ENCODE data around the gene XRRA1. TPM values are rescaled to one million over a fixed set of nuclear protein-coding genes. Genes with fewer than 3 reads are reported as not detected.

Gene XRRA1
- total RNA-seq, 2 donors from 2014 or later = 7.2 to 9.0 TPM

- H3K4me1 Mint-ChIP-seq = no peaks in the 10 kb centered on the region
- DNase-seq = no peak
- WGBS, 2 experiments (ENCODE audit: insufficient coverage in 1 of 2, insufficient read length in 1 of 2) = 87 to 89% methylated on average over 5 of the region's 5 CpGs
- H3K27ac Mint-ChIP-seq = no peak overlapping the region
- Histone ChIP-seq H3K9me3 (ENCODE audit: control insufficient read depth, low read length) (no peaks in the 10 kb centered on the region), H3K27ac (ENCODE audit: low read depth, low read length) (no peak overlapping the region), H3K36me3 (ENCODE audit: control insufficient read depth, insufficient read depth, low read length) (peaks cover 10% of the 10 kb centered on the region), H3K4me1 (ENCODE audit: control insufficient read depth, insufficient read depth, low read length) (no peaks in the 10 kb centered on the region), H3K4me3 (ENCODE audit: low read length) (no peak overlapping the region), H3K27me3 (ENCODE audit: control insufficient read depth, insufficient read depth, low read length, poor library complexity, severe bottlenecking) (no peaks in the 10 kb centered on the region), H3K9ac (ENCODE audit: extremely low read depth, low read length, poor library complexity, severe bottlenecking) (no peak overlapping the region)
- no peaks in the 10 kb centered on the region for H3K9me3 Mint-ChIP-seq
- no peak for TF ChIP-seq CTCF (conservative IDR thresholded peaks at IDR 0.05)
- no peaks in the 10 kb centered on the region for H3K27me3 Mint-ChIP-seq (ENCODE audit: insufficient read depth)
- H3K4me3 Mint-ChIP-seq = no peak overlapping the region
- H3K36me3 Mint-ChIP-seq (ENCODE audit: low read depth) = peaks cover 4% of the 10 kb centered on the region
Measured at GRCh38 chr11:74942073-74942759, 6.7 kb downstream of the XRRA1 start.

- no peak overlapping the region for H3K4me3 ChIP-seq (ENCODE audit: low read length)
- H3K4me1 ChIP-seq (ENCODE audit: control insufficient read depth, insufficient read depth, low read length) = no peaks in the 10 kb centered on the region
- Mint-ChIP-seq H3K27ac (no peak overlapping the region), H3K9me3 (no peaks in the 10 kb centered on the region), H3K4me1 (no peaks in the 10 kb centered on the region), H3K36me3 (ENCODE audit: low read depth) (peaks cover 8% of the 10 kb centered on the region), H3K4me3 (no peak overlapping the region), H3K27me3 (ENCODE audit: insufficient read depth) (no peaks in the 10 kb centered on the region)
- H3K9me3 ChIP-seq (ENCODE audit: control insufficient read depth, low read length) = no peaks in the 10 kb centered on the region
- TF ChIP-seq CTCF (conservative IDR thresholded peaks at IDR 0.05) = no peak
- no peak overlapping the region for H3K9ac ChIP-seq (ENCODE audit: extremely low read depth, low read length, poor library complexity, severe bottlenecking)
- peaks cover 18% of the 10 kb centered on the region for H3K36me3 ChIP-seq (ENCODE audit: control insufficient read depth, insufficient read depth, low read length)
- no peak for DNase-seq
- no peaks in the 10 kb centered on the region for H3K27me3 ChIP-seq (ENCODE audit: control insufficient read depth, insufficient read depth, low read length, poor library complexity, severe bottlenecking)
- no peak overlapping the region for H3K27ac ChIP-seq (ENCODE audit: low read depth, low read length)
Measured at GRCh38 chr11:74941492-74941891, 7.4 kb downstream of the XRRA1 start.

DNA sequence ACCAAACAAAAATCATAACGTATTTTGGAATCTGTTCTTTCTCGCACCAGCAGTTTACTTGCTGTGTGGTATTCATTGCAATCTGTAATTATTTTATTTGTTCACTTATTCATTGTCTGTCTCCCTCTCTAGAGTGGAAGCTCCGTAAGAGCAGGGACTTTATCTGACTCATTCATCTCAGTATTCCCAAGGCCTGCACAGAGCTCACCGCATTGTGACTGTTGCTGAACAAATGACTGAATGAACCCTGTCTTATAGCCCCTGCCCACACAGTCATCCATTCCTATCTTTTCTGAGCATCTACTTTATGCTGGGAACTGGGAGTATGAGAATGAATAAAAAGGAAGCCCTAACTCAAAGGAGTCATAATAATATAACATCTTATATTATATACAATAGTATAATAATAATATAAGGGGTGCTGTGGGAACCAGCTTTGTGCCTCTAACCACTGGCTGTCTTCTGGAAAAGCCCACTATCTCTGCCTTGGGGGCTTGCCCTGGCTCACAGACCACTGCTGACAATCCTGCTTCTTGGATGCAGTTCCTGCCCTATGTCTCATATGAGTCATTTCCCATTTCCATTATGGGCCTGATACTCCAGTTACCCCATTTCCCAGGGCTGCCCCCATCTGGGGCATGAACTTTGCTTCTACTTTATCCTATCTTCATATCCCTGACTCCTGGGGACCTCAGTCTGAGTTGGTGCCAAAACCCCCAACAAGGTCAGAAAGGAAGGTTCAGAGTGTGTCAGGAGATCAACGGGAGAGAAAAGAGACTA lies 11.0 kb downstream of the XRRA1 start:
- Histone ChIP-seq H3K9ac (ENCODE audit: extremely low read depth, low read length, poor library complexity, severe bottlenecking) (no peak overlapping the region), H3K27me3 (ENCODE audit: control insufficient read depth, insufficient read depth, low read length, poor library complexity, severe bottlenecking) (no peaks in the 10 kb centered on the region), H3K4me3 (ENCODE audit: low read length) (no peak overlapping the region), H3K36me3 (ENCODE audit: control insufficient read depth, insufficient read depth, low read length) (peaks cover 45% of the 10 kb centered on the region), H3K27ac (ENCODE audit: low read depth, low read length) (no peak overlapping the region), H3K4me1 (ENCODE audit: control insufficient read depth, insufficient read depth, low read length) (no peaks in the 10 kb centered on the region), H3K9me3 (ENCODE audit: control insufficient read depth, low read length) (no peaks in the 10 kb centered on the region)
- Mint-ChIP-seq H3K36me3 (ENCODE audit: low read depth) (peaks cover 10% of the 10 kb centered on the region), H3K4me1 (no peaks in the 10 kb centered on the region), H3K27ac (no peak overlapping the region), H3K4me3 (no peak overlapping the region), H3K9me3 (no peaks in the 10 kb centered on the region), H3K27me3 (ENCODE audit: insufficient read depth) (no peaks in the 10 kb centered on the region)
- WGBS, 2 experiments (ENCODE audit: insufficient coverage in 1 of 2, insufficient read length in 1 of 2) = 99 to 100% methylated on average over 3 of the region's 5 CpGs
- TF ChIP-seq CTCF (conservative IDR thresholded peaks at IDR 0.05) = no peak
- DNase-seq = no peak
